ENCODE data around the gene CYP4F22.

DNA sequence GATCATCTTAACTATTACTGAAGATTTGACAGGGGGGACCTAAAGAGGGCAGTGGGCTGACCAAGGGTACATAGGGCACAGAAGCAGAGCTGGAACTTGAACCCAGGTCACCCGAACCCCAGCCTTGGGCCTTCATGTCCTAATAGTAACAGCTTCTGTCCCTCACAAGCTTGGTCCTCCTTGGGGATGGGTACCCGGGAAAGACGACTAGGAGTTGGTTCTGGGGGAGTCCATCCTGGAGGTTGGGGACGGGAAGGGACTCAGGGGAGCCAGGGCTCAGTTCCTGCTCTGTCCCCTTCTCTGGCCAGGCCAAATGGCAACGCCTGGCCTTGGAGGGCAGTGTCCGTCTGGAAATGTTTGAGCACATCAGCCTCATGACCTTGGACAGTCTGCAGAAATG is 67.1 kb downstream of the CYP4F22 start:
- TF ChIP-seq, protein P1, sequence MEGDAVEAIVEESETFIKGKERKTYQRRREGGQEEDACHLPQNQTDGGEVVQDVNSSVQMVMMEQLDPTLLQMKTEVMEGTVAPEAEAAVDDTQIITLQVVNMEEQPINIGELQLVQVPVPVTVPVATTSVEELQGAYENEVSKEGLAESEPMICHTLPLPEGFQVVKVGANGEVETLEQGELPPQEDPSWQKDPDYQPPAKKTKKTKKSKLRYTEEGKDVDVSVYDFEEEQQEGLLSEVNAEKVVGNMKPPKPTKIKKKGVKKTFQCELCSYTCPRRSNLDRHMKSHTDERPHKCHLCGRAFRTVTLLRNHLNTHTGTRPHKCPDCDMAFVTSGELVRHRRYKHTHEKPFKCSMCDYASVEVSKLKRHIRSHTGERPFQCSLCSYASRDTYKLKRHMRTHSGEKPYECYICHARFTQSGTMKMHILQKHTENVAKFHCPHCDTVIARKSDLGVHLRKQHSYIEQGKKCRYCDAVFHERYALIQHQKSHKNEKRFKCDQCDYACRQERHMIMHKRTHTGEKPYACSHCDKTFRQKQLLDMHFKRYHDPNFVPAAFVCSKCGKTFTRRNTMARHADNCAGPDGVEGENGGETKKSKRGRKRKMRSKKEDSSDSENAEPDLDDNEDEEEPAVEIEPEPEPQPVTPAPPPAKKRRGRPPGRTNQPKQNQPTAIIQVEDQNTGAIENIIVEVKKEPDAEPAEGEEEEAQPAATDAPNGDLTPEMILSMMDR (IDR thresholded peaks at IDR 0.05), result no peak
- no peak for TF ChIP-seq POLR2A (IDR thresholded peaks at IDR 0.05)

Data from thyroid gland (tissue), 4 donors.